Measurements from ENCODE around the gene ZSWIM3.
A peak's percentile ranks its signal among the peaks of the same experiment; 100 is the strongest.

Gene ZSWIM3

DNA sequence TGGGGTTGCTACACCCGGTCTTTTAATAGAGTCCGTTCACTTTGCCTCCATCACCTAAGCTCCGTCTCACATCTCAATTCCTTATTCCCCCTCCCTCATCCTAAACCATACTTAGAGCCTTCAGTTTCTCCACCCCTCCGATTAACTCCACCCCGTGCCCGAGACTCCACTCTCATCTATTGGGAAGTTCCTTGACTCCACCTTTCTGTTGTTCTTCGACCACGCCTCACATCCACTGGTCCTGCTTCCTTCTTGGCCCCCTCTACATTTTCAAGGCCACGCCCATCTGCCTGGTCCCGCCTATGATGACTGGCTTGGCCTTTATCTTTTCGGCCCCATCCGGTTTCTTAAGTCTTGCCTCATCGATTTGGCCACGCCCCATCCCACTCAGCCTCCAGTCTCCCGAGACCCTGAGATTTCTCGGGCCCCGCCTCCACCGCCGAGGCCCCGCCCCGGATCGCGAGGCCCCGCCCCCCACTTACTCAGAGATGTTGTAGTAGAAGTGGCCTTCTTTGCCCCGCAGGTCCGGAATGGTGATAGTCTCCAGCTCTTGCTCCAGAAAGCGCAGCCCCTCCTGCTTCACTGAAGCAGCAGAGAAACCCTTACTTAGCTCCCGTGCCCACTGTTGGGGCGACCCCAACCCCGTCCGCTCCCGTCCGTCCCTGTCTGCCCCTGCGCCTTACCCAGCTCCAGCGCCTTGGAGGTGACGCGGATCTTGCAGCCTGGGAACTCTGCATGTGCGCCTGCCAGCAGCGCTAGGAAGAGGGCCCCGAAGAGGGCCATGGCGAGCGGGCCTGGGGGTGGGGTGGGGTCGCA is 53.5 kb downstream of the ZSWIM3 start:
- peak; percentile 99 for FAIRE-seq

DNA sequence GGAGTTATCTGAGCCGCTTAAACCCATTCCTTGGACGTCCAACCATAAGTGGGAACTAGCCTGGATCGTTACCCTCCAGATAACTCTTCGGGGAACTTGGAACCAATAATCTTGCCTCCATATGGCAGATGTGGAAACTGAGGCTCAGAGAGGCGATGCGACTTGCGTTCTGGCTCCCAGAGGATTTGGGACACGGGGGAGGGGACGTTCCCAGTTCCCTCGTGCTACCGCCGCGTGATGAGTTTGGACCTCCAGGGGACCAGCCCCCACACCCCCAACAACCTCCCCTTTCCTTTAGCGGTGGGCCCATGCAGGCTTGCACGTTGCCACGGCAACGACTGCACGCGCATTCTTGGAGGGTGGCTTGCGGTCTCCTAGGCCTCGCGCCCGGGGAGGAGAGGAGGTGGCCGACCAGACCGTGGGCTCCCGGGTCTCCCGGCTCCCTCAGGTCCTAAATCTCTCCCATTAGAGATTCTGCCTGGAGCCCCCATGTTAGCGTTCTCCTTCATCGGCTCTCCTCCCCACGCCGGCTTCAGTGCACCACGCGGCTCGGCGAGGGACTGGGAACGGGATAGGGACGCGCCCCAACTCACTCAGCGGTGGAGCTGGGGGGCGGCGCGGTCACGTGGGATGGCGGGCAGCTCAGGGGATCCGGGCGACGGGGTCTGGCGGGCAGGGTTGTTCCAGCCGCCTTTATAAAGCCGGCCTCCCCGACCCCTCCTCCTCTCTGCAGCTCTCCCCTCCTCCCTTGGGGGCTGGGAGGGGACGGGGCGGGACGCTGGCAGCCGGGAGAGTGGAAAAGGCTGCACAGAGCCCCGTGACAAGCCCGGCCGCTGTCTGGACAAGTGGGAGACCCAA is 54.3 kb downstream of the ZSWIM3 start, which contains the start of gene PLTP:
Gene PLTP, minus strand, starts transcription at position 670 of the 858 bp plus-strand sequence. CDS start 703 bp downstream, outside the sequence.
- FAIRE-seq = no peak

DNA sequence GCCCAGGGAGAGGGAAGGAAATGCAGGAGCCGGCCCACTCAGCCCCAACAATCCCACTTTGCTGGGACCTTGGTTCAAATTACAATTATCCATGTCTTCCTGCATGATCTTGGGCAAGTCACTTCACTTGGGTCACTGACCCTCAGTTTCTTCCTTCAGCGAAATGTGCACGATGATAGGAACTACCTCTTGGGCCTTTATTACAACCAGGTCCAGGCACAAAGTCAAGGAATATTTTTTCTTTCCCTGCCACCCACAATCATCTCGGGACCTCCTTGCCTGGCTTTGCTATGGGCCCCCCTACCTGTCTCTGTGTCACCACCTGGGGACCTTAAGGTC is 54.9 kb downstream of the ZSWIM3 start:
- no peak for FAIRE-seq

DNA sequence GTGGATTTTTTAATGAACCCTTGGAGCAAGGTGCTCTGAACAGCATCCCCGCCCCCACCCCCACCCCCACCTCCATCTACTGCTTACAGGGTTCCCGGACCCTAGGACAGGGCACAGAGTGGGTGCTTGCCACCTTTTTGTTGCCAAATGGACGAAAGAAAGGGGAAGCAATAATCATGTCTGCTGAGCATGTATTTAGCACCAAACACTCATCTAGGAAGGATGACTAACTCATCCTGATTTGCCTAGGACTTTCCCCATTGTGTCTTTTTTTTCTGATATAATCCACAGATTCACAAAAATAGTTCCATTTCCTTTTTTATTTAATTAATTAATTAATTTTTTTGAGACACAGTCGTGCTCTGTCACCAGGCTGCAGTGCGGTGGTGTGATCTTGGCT is 55.7 kb downstream of the ZSWIM3 start:
- FAIRE-seq = no peak

DNA sequence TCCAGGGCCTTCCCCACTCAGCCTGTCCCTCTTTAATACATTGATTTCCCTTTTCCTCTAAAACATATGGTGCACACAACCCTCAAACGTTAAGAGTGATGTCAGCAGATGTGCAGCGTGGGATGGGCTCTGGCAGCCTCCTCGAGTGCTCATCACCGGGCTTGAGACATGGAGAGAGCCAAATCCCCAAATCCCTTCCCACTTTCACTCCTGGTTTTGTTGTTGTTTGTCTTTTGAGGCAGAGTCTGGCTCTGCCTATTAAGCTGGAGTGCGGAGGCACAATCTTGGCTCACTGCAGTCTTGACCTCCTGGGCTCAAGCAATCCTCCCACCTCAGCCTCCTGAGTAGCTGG is 60.4 kb downstream of the ZSWIM3 start:
- no peak for FAIRE-seq

DNA sequence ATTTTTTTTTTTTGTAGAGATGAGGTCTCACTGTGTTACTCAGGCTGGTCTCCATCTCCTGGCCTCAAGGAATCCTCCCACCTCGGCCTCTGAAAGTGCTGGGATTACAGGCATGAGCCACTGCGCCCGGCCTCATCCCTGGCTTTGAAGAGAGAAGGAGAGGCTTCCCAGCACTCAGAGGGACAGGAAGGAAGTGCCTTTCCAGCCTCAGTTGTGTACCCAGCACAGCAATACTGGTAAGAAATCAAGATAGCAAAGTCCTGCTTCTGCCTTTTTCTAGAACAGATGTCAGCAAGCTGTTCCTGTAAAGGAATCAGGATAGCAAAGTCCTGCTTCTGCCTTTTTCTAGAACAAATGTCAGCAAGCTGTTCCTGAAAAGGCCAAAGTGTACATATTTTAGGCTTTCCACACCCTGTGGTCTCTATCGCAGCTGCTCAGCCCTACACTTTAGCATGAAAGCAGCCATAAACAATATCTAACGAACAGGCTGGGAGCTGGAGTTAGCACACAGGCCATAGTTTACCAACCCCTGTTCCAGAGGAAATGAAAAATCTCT is 60.8 kb downstream of the ZSWIM3 start:
- no peak for FAIRE-seq

DNA sequence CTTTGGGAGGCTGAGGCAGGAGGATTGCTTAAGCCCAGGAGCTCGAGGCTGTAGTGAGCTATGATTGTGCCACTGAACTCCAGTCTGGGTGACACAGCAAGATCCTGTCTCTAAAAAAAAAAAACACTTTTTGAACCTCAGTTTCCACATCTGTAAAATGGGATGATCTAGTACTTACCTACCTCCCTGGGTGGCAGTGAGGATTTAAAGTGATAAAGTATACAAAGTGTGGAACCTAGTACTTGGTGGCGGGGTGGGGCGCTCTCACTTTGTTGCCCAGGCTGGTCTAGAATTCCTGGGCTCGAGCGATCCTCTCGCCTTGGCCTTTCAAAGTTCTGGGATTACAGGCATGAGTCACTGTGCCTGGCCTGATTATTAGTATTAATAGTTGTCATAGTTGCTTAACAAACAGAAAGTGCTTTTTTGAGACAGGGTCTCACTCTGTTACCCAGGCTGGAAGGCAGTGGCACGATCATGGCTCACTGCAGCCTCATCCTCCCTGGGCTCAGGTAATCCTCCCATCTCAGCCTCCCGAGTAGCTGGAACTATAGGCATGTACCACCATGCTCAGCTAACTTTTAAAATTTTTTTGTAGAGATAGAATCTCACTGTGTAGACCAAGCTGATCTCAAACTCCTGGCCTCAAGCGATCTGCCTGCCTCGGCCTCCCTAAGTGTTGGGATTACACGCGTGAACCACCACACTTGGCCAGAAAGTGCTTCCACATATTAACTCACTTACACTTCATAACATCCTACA is 61.5 kb downstream of the ZSWIM3 start:
- FAIRE-seq = no peak

DNA sequence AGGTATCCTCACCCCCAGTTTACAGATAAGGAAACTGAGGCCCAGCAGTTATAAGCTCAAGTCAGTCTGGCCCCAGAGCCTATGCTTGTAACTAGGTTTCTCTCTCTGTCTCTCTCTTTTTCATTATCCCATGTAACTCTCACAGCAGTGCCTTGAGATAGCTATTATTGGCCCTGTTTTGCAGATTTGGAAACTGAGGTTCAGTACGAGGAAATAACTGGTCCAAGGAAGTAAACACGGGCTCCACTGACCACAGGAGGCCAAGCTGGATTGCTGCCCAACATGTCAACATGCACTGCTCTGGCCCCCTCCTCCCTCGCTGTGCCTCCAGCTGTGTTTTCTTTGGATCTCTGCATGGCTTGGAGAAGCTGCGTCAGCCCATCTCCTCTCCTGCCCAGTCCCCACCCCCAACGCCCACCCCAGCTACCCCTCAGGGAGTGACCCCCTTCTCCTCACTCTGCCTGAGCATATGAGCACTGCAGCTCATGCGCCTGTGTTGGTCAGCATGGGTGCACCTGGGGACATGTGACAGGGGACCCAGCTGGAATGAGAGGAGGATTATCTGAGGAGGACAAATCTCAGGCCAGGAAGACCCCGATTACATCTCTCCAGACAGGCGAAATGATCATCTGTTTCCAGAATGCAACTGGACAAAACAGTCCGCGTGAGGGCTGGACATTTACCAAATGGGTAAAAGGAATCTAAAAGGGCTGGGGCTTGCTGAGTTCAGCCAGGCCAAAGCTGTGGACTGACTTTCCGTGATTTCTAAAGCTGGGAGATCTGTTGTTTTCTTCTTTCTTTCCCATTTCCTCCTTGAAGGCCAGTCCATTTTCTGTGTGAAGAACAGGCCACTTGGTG is 62.4 kb downstream of the ZSWIM3 start:
- FAIRE-seq = no peak

DNA sequence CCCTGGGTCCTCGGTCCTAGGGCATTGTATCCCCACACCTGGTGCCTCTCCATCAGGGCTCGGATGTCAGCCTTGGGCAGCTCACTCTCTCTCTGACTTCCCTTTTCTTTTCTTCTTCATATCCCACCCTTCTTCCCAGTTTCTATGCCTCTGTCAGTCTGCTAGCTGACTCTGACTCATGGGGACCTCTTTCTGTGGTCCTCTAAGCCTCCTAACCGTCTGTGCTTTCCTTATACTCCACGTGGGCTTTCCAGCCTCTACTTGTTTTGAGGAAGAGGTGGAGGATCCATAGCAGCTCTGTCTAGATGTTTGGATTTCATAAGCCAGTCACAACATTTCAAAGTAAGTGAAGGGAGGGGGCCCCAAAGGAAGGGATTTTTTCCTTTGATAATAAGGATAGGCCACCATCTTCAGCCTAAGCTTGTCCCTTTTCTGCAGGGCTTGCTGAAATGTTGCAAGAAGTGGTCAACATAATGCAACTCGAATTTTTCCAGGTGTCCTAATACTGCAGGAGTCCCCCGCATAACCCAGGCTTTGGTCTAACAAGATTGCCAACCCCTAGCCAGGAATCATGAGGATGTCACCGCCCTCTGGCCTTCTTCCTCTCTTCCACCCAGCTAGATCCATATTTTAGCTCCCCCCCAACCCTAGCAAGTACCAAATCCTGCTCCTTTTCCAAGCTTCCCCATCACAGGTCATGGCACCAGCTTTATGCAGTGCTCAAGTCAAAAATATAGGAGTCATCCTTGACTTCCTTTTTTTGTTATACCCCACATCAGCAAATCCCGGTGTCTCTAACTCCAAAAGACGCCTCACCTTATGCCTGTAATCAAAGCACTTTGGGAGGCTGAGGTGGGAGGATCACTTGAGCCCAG is 63.3 kb downstream of the ZSWIM3 start:
- FAIRE-seq = no peak

DNA sequence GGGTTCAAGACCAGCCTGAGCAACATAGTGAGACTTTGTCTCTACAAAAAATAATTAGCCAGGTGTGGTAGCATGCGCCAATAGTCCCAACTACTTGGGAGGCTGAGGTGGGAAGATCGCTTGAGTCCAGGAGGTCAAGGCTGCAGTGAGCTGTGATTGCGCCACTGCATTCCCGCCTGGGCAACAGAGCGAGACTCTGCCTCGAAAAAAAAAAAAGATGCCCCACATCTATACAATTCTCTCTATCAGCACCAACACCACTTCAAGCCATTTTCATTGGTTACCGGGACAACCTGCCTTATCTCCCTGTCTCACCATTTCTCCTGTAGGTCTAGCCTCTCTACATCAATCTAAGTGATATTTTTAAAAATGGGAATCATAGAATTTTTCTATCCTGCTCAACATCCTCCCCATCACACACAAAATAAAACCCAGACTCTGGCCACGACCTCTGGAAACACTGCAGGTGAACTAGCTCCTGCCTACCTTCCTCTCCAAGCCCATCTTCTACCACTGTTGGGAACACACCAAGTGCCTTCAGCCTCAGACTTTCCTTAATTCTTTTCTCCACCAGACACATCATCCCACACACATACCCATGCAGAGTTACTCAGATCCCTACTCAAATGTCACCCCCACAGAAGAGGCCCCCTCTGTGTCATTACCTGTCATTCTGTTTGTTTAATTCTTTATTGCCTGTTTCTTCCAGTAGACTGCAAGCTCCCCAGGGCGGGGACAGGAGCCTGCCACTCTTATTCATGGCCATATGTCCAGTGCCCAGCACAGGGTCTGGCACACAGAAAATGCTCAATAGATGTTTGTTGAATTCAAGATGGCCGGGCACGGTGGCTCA is 64.1 kb downstream of the ZSWIM3 start:
- no peak for FAIRE-seq

DNA sequence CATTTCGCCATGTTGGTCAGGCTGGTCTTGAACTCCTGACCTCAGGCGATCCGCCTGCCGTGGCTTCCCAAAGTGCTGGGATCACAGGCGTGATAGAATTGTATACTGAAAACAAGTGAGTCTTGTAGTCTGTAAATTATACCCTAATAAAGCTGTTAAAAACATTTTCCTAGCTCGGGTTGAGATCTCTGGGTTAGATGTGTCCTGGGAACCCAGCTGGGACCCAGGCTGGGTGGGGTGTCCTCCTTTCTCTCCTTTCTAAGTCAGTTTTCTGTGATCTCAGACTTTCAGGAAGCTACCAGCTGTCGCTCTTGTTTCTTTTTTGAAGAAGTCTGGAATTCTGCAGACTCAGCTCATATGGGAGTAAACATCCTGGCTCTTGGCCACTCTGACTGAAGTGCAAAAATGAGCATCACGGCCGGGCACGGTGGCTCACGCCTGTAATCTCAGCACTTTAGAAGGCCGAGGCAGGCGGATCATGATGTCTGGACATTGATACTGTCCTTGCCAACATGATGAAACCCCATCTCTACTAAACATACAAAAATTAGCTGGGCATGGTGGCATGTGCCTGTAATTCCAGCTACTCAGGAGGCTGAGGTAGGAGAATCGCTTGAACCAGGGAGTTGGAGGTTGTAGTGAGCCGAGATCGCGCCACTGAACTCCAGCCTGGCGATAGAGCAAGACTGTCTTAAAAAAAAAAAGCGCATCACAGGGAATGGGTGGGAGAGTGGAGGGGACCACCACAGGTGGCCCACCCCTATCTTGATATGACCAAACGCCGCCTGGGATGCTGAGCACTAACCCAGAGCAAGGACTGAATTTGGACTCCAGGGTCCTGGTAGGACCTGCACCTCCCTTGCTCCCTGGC is 67.2 kb downstream of the ZSWIM3 start:
- FAIRE-seq = no peak

DNA sequence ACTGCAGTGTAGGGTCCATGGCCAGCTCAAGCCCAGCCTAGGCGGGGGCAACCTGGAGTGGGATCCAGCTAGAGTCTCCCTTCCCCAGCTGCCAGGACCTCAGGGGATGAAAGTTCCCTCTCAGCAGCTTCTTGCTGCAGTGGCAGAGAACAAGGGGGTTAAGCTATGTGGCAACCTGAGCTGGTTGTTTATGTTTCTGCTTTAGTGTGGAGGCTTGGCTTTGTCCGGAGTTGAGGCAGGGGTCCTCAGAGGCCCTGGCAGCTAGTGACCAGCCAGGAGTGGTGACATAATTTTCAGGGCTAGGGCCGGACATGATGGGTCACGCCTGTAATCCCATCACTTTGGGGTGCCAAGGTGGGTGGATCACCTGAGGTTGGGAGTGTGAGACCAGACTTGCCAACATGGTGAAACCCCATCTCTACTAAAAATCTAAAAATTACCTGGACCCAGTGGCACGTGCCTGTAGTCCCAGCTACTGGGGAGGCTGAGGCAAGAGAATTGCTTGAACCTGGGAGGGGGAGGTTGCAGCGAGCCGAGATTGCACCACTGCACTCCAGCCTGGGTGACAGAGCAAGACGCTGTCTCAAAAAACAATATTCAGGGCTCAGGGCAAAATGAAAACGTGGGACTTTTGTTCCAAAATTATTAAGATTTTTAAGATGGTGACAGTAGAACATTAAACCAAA is 68.5 kb downstream of the ZSWIM3 start:
- no peak for FAIRE-seq

DNA sequence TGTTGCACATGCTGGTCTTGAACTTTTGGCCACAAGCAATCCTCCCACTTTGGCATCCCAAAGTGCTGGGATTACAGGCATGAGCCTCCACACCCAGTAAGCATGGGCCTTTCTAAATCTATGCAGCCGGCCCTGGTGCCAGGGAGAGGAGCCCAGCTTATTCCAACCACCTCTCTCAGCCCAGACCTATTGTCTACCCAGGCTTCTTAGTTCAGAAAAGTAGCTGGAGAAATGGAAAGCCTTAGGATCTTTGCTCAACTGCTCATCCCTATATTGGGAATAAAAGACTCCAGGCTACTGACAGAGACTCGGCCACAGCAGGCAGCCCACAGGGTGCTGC is 69.3 kb downstream of the ZSWIM3 start:
- no peak for FAIRE-seq

DNA sequence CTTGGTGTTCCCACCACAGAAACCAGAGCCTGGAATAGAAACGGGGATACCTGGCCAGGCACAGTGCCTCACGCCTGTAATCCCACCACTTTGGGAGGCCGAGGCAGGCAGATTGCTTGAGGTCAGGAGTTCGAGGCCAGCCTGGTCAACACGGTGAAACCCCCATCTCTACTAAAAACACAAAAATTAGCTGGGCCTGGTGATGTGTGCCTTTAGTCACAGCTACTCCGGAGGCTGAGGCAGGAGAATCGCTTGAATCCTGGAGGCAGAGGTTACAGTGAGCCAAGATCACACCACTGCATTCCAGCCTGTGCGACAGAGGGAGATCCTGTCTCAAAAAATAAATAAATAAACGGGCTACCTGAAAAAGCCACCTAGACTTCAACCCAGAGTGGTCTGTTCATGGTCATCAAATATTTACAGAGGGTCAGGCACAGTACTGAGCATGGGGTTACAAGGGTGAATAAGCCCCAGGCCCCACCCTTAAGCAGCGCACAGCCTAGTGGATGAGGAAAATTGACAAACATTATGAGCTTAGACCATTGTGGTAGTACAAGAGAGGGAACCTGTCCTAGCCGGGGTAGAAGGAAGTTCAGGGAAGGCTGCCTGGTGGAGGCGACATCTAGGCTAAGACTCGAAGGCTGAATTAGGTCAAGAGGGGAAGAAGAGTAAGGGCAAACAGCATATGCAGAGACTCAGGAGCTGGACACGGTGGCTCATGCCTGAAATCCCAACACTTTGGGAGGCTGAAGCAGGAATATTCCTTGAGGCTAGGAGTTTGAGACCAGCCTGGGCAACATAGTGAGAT is 69.9 kb downstream of the ZSWIM3 start:
- FAIRE-seq = no peak

All from G401.6 (cell line).